Measurements from ENCODE around the gene TGIF2. TPM values are rescaled to one million over a fixed set of nuclear protein-coding genes. Genes with fewer than 3 reads are reported as not detected.

The TGIF2 gene
- total and polyA plus RNA-seq, 2 donors (not counting 3 experiments of a cell fraction or from before 2014, with no cell fraction given): 18.9 to 21.0 TPM

DNA sequence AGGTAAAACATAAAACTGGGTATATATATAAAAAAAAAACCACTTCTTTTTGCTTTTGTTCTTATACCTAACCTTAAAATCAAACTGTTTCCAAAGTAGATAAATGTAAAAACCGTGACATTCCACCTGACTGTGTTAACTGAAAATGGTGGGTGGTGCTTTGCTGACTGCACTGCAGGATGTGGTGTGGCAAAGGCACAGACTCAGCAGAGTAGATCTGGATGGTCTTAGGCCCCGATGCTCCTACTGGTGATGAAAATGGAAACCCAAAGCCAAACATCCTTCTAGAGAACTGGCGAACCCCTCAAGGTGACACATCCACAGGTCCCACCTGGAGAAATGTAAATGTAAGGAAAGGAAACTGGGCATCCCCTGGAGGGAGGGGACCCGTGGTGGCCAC is 8.9 kb downstream of the TGIF2 start:
- dilution Hi-C loops (cut with MboI; ENCODE audit: extremely low pct_ligation_motif_present, low sequenced_read_pairs): no loop called here
- Histone ChIP-seq H3K27me3 (ENCODE audit: control insufficient read depth in 2 of 2, insufficient read depth in 2 of 2, low read length in 2 of 2) (no peaks in the 10 kb centered on the region), H3K36me3 (ENCODE audit: control insufficient read depth in 2 of 2, extremely low read depth in 1 of 2, insufficient read depth in 2 of 2, low read length in 2 of 2) (peaks cover 5 to 14% of the 10 kb centered on the region in 2 experiments), H3K4me2 (ENCODE audit: insufficient read depth, low read length) (no peak overlapping the region), H3K9me1 (replicated peaks; ENCODE audit: control insufficient read depth, extremely low read depth, insufficient read depth, low read length) (no peaks in the 10 kb centered on the region), H3K4me3 (replicated peaks in 1 of 3; ENCODE audit: insufficient read depth in 1 of 3, low read depth in 1 of 3, low read length in 3 of 3) (no peak overlapping the region), H4K20me1 (replicated peaks; ENCODE audit: control insufficient read depth, extremely low read depth, insufficient read depth, low read length) (no peaks in the 10 kb centered on the region), H3K9ac (replicated peaks; ENCODE audit: extremely low read depth, insufficient read depth, low read length) (no peak overlapping the region), H3K4me1 (ENCODE audit: control insufficient read depth, extremely low read depth, insufficient read depth, low read length) (no peaks in the 10 kb centered on the region), H3K9me3 (replicated peaks; ENCODE audit: control insufficient read depth, insufficient read depth, low read length) (no peaks in the 10 kb centered on the region), H3K79me2 (ENCODE audit: control insufficient read depth, insufficient read depth, low read length) (peaks cover 14% of the 10 kb centered on the region), H3K27ac (ENCODE audit: insufficient read depth, low read depth, low read length) (no peak overlapping the region), H2AFZ (ENCODE audit: low read depth, low read length) (no peak overlapping the region)
- no peak for FAIRE-seq
- intact Hi-C loops (cut with micrococcal nuclease): no loop called here
- DNase-seq (ENCODE audit: low read depth, low spot score): no peak
- BruUV-seq (replicated peaks): no TSS peak
- POLR2A ChIA-PET: no interaction called here
- CTCF ChIA-PET: no interaction called here
- TF ChIP-seq EZH2 (IDR thresholded peaks at IDR 0.05; ENCODE audit: borderline replicate concordance, low read depth, low read length, severe bottlenecking) (no peak), GATA2 (IDR thresholded peaks at IDR 0.05; ENCODE audit: insufficient read depth, insufficient read length, low read depth, low read length) (no peak), POLR2A (IDR thresholded peaks at IDR 0.05; ENCODE audit: low read depth, low read length) (no peak), FOS (IDR thresholded peaks at IDR 0.05; ENCODE audit: borderline replicate concordance, insufficient read depth, low read length) (no peak), MYC (IDR thresholded peaks at IDR 0.05; ENCODE audit: low read depth, low read length) (no peak), JUN (IDR thresholded peaks at IDR 0.05; ENCODE audit: borderline replicate concordance, insufficient read depth, insufficient read length, low read depth) (no peak)
- TF ChIP-seq, protein P1, sequence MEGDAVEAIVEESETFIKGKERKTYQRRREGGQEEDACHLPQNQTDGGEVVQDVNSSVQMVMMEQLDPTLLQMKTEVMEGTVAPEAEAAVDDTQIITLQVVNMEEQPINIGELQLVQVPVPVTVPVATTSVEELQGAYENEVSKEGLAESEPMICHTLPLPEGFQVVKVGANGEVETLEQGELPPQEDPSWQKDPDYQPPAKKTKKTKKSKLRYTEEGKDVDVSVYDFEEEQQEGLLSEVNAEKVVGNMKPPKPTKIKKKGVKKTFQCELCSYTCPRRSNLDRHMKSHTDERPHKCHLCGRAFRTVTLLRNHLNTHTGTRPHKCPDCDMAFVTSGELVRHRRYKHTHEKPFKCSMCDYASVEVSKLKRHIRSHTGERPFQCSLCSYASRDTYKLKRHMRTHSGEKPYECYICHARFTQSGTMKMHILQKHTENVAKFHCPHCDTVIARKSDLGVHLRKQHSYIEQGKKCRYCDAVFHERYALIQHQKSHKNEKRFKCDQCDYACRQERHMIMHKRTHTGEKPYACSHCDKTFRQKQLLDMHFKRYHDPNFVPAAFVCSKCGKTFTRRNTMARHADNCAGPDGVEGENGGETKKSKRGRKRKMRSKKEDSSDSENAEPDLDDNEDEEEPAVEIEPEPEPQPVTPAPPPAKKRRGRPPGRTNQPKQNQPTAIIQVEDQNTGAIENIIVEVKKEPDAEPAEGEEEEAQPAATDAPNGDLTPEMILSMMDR (IDR thresholded peaks at IDR 0.05; ENCODE audit: extremely low read depth in 1 of 2, insufficient read depth in 1 of 2, low read depth in 1 of 2, low read length in 2 of 2): no peak

DNA sequence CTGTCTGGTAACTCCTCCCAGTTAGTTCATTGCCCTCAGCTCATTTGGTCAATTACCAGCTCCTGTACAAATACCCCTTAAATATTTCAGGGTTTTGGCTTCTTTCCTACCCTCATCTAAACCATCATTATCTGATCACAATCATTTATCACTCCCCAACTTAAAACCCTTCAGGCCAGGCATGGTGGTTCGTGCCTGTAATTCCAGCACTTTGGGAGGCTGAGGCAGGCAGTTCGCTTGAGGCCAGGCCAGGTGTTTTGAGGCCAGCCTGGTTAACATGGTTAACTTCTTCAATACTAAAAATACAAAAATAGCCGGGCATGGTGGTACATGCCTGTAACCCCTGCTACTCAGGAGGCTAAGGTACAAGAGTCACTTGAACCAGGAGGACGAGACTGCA is 9.4 kb downstream of the TGIF2 start:
- no peaks in the 10 kb centered on the region for H3K4me1 ChIP-seq (ENCODE audit: control insufficient read depth, extremely low read depth, insufficient read depth, low read length)
- TF ChIP-seq, protein P2, sequence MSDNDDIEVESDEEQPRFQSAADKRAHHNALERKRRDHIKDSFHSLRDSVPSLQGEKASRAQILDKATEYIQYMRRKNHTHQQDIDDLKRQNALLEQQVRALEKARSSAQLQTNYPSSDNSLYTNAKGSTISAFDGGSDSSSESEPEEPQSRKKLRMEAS (IDR thresholded peaks at IDR 0.05; ENCODE audit: insufficient read depth, insufficient read length): no peak
- no peak for TF ChIP-seq FOS (IDR thresholded peaks at IDR 0.05; ENCODE audit: borderline replicate concordance, insufficient read depth, low read length)
- TF ChIP-seq JUN (IDR thresholded peaks at IDR 0.05; ENCODE audit: borderline replicate concordance, insufficient read depth, insufficient read length, low read depth): no peak
- TF ChIP-seq GATA2 (IDR thresholded peaks at IDR 0.05; ENCODE audit: insufficient read depth, insufficient read length, low read depth, low read length): no peak
- H3K9me1 ChIP-seq (replicated peaks; ENCODE audit: control insufficient read depth, extremely low read depth, insufficient read depth, low read length): no peaks in the 10 kb centered on the region
- ChIA-PET POLR2A (no interaction called here), CTCF (no interaction called here)
- peaks cover 11% of the 10 kb centered on the region for H3K79me2 ChIP-seq (ENCODE audit: control insufficient read depth, insufficient read depth, low read length)
- H3K27ac ChIP-seq (ENCODE audit: insufficient read depth, low read depth, low read length): no peak overlapping the region
- dilution Hi-C loops (cut with MboI; ENCODE audit: extremely low pct_ligation_motif_present, low sequenced_read_pairs) (no loop called here), intact Hi-C loops (cut with micrococcal nuclease) (no loop called here)
- H4K20me1 ChIP-seq (replicated peaks; ENCODE audit: control insufficient read depth, extremely low read depth, insufficient read depth, low read length): no peaks in the 10 kb centered on the region
- no TSS peak for BruUV-seq (replicated peaks)
- no peak overlapping the region for H3K9ac ChIP-seq (replicated peaks; ENCODE audit: extremely low read depth, insufficient read depth, low read length)
- no peaks in the 10 kb centered on the region for H3K9me3 ChIP-seq (replicated peaks; ENCODE audit: control insufficient read depth, insufficient read depth, low read length)
- H3K27me3 ChIP-seq (ENCODE audit: control insufficient read depth in 2 of 2, insufficient read depth in 2 of 2, low read length in 2 of 2): no peaks in the 10 kb centered on the region
- no peak overlapping the region for H3K4me2 ChIP-seq (ENCODE audit: insufficient read depth, low read length)
- DNase-seq (ENCODE audit: low read depth, low spot score) (no peak), FAIRE-seq (no peak)
- peaks cover 5 to 14% of the 10 kb centered on the region in 2 experiments for H3K36me3 ChIP-seq (ENCODE audit: control insufficient read depth in 2 of 2, extremely low read depth in 1 of 2, insufficient read depth in 2 of 2, low read length in 2 of 2)
- H2AFZ ChIP-seq (ENCODE audit: low read depth, low read length): no peak overlapping the region
- H3K4me3 ChIP-seq (replicated peaks in 1 of 3; ENCODE audit: insufficient read depth in 1 of 3, low read depth in 1 of 3, low read length in 3 of 3): no peak overlapping the region
